WI38 (cell line): ENCODE data around the gene GGTA1.

Experiments used
- H3K4me3 ChIP-seq: 2 replicates; pipeline ENCODE4 v1.5.1; 2011; ENCODE audit warnings: low read depth, mild to moderate bottlenecking, control low read depth, low read length
- CTCF ChIP-seq: IDR thresholded peaks from 2 replicates; pipeline ENCODE4 v1.5.1; 2012; ENCODE audit warnings: low read depth, mild to moderate bottlenecking, control low read depth, low read length

GGTA1 gene

GRCh38 chr9:121455527-121456239 lies 44.0 kb downstream of the GGTA1 start:
- TF ChIP-seq CTCF, result no peak
- H3K4me3 ChIP-seq, result no peak overlapping the region

- no peak overlapping the region for H3K4me3 ChIP-seq
- no peak for TF ChIP-seq CTCF
Measured at GRCh38 chr9:121454972-121455371, 44.7 kb downstream of the GGTA1 start.

GRCh38 chr9:121453232-121453892 lies 46.3 kb downstream of the GGTA1 start:
- TF ChIP-seq CTCF, result no peak
- H3K4me3 ChIP-seq, result no peak overlapping the region

GRCh38 chr9:121452085-121452484 lies 47.6 kb downstream of the GGTA1 start:
- TF ChIP-seq CTCF, result no peak
- no peak overlapping the region for H3K4me3 ChIP-seq

- no peak overlapping the region for H3K4me3 ChIP-seq
- no peak for TF ChIP-seq CTCF
Measured at GRCh38 chr9:121451586-121451985, 48.1 kb downstream of the GGTA1 start.

- H3K4me3 ChIP-seq, result no peak overlapping the region
- no peak for TF ChIP-seq CTCF
Measured at GRCh38 chr9:121450241-121450640, 49.4 kb downstream of the GGTA1 start.

GRCh38 chr9:121449786-121450185 lies 49.9 kb downstream of the GGTA1 start:
- TF ChIP-seq CTCF, result no peak

More at GRCh38 chr9:121449786-121450185, 49.9 kb downstream of the GGTA1 start:
- H3K4me3 ChIP-seq, result no peak overlapping the region
